T-helper 17 cell (primary cell): ENCODE data around the gene SNRPD2. TPM values are rescaled to one million over a fixed set of nuclear protein-coding genes. Genes with fewer than 3 reads are reported as not detected.
"Not testable (repeated sequence)": the region's sequence is repeated elsewhere in the genome, so short reads cannot be mapped to it uniquely, and the experiment has no call there.

Experiments used
- ATAC-seq: fragments of 150-1000 bp; cut with Tn5 transposase; 2 replicates; pipeline ENCODE4 v1.10.0; 2021; ENCODE audit warnings: mild to moderate bottlenecking, moderate library complexity
- DNase-seq, 3 donors: peaks; one replicate each; pipeline versions ENCODE4 v3.0.0 to v3.0.0-alpha.2; 2020 to 2021
- H3K9me3 ChIP-seq: one replicate; pipeline ENCODE4 v1.7.0; 2013; ENCODE audit warnings: low read length, mild to moderate bottlenecking; ENCODE audit not compliant: control insufficient read depth, poor library complexity, severe bottlenecking
- H3K27ac Mint-ChIP-seq: one replicate; pipeline ENCODE4 v1.8.0; 2022; ENCODE audit warnings: mild to moderate bottlenecking, moderate library complexity, mixed read lengths
- H3K27me3 Mint-ChIP-seq: one replicate; pipeline ENCODE4 v1.8.0; 2022; ENCODE audit warnings: mixed read lengths
- H3K36me3 Mint-ChIP-seq: one replicate; pipeline ENCODE4 v1.8.0; 2022; ENCODE audit warnings: low read depth, mixed read lengths
- H3K4me1 Mint-ChIP-seq: one replicate; pipeline ENCODE4 v1.8.0; 2022; ENCODE audit warnings: mild to moderate bottlenecking, mixed read lengths
- H3K4me3 Mint-ChIP-seq: one replicate; pipeline ENCODE4 v1.8.0; 2022; ENCODE audit warnings: mild to moderate bottlenecking, moderate library complexity, mixed read lengths
- total RNA-seq, 4 donors: library from RNA in 2 of 4; stranded (reverse) in 2 of 4; gene quantifications; one replicate each; pipeline ENCODE4 v1.2.3 and lab custom pipeline; 2022 to 2026

The SNRPD2 gene
- total RNA-seq, 2 donors from 2014 or later: 333 to 339 TPM

- Mint-ChIP-seq H3K4me1 (peaks cover 30% of the 10 kb centered on the region), H3K4me3 (no peak overlapping the region), H3K27ac (no peak overlapping the region), H3K27me3 (no peaks in the 10 kb centered on the region), H3K36me3 (peaks cover 2% of the 10 kb centered on the region)
- H3K9me3 ChIP-seq: no peaks in the 10 kb centered on the region
- DNase-seq: no peak
- ATAC-seq: no peak
Measured at GRCh38 chr19:45715139-45715538, 23.4 kb upstream of the SNRPD2 start.

DNA sequence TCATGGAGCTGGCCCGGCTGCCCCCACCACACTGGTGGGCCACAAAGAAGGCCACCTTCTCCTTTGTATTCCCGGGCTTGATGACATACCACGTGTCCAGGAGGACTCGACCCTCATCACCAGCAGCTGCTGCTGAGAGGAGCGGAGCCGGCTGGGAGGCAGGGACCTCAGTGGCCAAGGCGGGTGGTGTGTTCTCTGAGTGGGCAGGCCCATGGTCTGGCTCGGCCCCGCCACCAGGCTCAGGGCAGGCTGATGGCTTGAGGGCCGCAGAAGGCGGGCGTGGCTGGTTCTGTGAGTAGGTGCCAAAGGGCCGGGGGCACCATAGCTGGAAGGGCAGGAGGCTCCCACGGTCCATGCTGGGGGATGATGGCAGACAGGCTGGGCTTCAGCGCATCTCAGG lies 21.4 kb upstream of the SNRPD2 start:
- peaks cover 2% of the 10 kb centered on the region for H3K36me3 Mint-ChIP-seq

GRCh38 chr19:45712699-45713067 lies 20.9 kb upstream of the SNRPD2 start:
- H3K27ac Mint-ChIP-seq: no peak overlapping the region
- DNase-seq (no peak), ATAC-seq (no peak)
- H3K4me1 Mint-ChIP-seq: peaks cover 26% of the 10 kb centered on the region
- no peaks in the 10 kb centered on the region for H3K27me3 Mint-ChIP-seq
- H3K4me3 Mint-ChIP-seq: no peak overlapping the region
- H3K9me3 ChIP-seq: no peaks in the 10 kb centered on the region
- H3K36me3 Mint-ChIP-seq: peaks cover 2% of the 10 kb centered on the region

More for the DNA sequence above, 21.4 kb upstream of the SNRPD2 start:
- peaks cover 26% of the 10 kb centered on the region for H3K4me1 Mint-ChIP-seq
- ATAC-seq (no peak), DNase-seq (no peak)
- H3K9me3 ChIP-seq: no peaks in the 10 kb centered on the region
- H3K4me3 Mint-ChIP-seq: no peak overlapping the region
- no peak overlapping the region for H3K27ac Mint-ChIP-seq
- no peaks in the 10 kb centered on the region for H3K27me3 Mint-ChIP-seq

GRCh38 chr19:45711851-45712698 lies 20.3 kb upstream of the SNRPD2 start:
- no peak overlapping the region for H3K27ac Mint-ChIP-seq

GRCh38 chr19:45710356-45711130 lies 18.8 kb upstream of the SNRPD2 start:
- Mint-ChIP-seq H3K4me3 (no peak overlapping the region), H3K4me1 (peaks cover 7% of the 10 kb centered on the region), H3K27ac (peak overlapping the region; percentile 11), H3K27me3 (no peaks in the 10 kb centered on the region), H3K36me3 (peaks cover 2% of the 10 kb centered on the region)
- H3K9me3 ChIP-seq: no peaks in the 10 kb centered on the region
- DNase-seq (no peak), ATAC-seq (no peak)

More at GRCh38 chr19:45711851-45712698, 20.3 kb upstream of the SNRPD2 start:
- ATAC-seq (no peak), DNase-seq (no peak)
- peaks cover 2% of the 10 kb centered on the region for H3K36me3 Mint-ChIP-seq
- no peaks in the 10 kb centered on the region for H3K9me3 ChIP-seq
- peaks cover 21% of the 10 kb centered on the region for H3K4me1 Mint-ChIP-seq
- no peak overlapping the region for H3K4me3 Mint-ChIP-seq
- H3K27me3 Mint-ChIP-seq: no peaks in the 10 kb centered on the region

GRCh38 chr19:45705710-45706415 lies 14.1 kb upstream of the SNRPD2 start:
- Mint-ChIP-seq H3K4me1 (peaks cover 7% of the 10 kb centered on the region), H3K4me3 (no peak overlapping the region), H3K27ac (no peak overlapping the region), H3K36me3 (peaks cover 9% of the 10 kb centered on the region), H3K27me3 (no peaks in the 10 kb centered on the region)
- H3K9me3 ChIP-seq: no peaks in the 10 kb centered on the region
- ATAC-seq: no peak
- DNase-seq: no peak

DNA sequence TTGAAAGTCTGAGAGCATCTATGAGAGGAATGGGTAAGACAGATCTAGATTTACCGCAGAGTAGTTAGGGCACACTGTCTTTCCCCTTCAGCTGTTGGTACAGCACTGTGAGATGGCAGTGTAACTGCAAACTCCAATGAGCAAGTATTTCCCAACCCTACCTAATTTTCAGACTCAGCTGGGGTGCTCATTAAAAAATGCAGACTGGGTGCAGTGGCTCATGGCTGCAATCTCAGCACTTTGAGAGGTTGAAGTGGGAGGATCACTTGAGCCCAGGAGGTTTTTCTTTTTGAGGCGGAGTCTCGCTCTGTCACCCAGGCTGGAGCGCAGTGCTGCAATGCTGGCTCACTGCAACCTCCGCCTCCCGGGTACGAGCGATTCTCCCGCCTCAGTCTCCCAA lies 13.4 kb upstream of the SNRPD2 start:
- Mint-ChIP-seq H3K4me1 (peaks cover 2% of the 10 kb centered on the region), H3K36me3 (peaks cover 7% of the 10 kb centered on the region), H3K27me3 (no peaks in the 10 kb centered on the region), H3K4me3 (no peak overlapping the region), H3K27ac (no peak overlapping the region)
- H3K9me3 ChIP-seq: no peaks in the 10 kb centered on the region
- no peak for ATAC-seq
- no peak for DNase-seq

DNA sequence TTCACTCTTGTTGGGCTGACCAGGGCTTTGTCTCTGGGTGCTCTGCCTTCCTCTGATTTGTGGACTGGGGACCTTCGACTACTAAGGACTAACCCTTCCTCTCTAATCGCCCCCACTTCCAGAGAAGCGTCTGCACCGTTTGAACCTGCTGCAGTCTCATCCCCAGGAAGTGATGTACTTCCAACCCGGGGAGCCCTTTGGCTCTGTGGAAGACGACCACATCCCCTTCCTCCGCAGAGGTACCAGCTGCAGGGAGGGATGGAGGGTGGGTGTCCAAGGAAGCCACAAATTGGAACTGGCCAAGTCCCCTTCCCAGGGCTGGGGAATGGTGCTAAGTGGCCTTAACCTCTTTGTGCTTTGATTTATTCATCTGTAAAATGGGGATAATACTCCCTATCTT lies 9.9 kb upstream of the SNRPD2 start:
- no peak for ATAC-seq
- H3K4me1 Mint-ChIP-seq: peaks cover 3% of the 10 kb centered on the region
- no peak overlapping the region for H3K4me3 Mint-ChIP-seq
- H3K27ac Mint-ChIP-seq: no peak overlapping the region
- H3K27me3 Mint-ChIP-seq: no peaks in the 10 kb centered on the region
- H3K36me3 Mint-ChIP-seq: peaks cover 9% of the 10 kb centered on the region
- no peak for DNase-seq
- no peaks in the 10 kb centered on the region for H3K9me3 ChIP-seq

GRCh38 chr19:45693106-45693788 lies 1.5 kb upstream of the SNRPD2 start:
- DNase-seq (peak; percentile 51 to 65 (median 59)), ATAC-seq (no peak)
- peaks cover 8% of the 10 kb centered on the region for H3K36me3 Mint-ChIP-seq
- no peaks in the 10 kb centered on the region for H3K27me3 Mint-ChIP-seq
- H3K9me3 ChIP-seq: no peaks in the 10 kb centered on the region
- peaks cover 16% of the 10 kb centered on the region for H3K4me1 Mint-ChIP-seq
- H3K4me3 Mint-ChIP-seq: peak overlapping the region; percentile 93
- peak overlapping the region; percentile 94 for H3K27ac Mint-ChIP-seq

DNA sequence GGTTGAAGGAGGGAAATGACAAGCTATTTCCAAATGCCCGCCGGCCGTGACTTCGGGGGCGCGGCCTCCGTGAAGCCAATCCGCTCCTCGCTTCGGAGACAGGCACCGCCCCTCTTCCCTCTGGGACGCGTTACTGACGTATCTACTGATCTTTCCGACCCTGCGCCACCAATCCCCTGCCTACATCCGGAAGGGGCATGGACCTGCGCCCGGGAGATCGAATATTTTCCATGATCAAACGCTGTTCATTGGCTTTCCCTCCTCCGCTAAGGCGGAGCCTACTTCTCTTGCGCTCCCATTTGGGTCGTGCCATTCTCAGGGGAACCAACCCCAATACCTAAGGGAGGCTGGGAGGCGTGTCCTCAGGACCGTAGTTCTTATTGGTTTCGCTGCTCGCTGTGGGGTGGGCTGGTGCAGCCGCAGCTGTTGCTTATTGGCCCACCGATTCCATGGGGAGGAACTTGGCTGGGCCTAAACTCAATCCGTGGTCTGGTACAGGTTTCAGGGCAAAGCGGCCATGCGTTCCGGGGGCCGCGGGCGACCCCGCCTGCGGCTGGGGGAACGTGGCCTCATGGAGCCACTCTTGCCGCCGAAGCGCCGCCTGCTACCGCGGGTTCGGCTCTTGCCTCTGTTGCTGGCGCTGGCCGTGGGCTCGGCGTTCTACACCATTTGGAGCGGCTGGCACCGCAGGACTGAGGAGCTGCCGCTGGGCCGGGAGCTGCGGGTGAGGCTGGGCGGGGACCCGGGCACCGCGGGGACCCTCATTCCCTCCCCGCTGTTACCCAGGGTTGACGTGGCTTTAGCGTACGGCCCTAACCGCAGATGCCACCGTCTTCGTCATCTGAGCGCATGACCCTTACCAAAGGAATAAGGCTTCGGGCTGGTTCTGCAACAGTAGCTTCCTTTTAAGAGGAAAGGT lies 693 bp upstream of the SNRPD2 start, which contains the start of gene QPCTL:
QPCTL (plus strand) TSS at position 480 of the 919 bp plus-strand sequence; CDS start at position 518, 38 bp downstream.
- no peaks in the 10 kb centered on the region for H3K27me3 Mint-ChIP-seq
- peaks cover 14% of the 10 kb centered on the region for H3K4me1 Mint-ChIP-seq
- peak within 1 kb of the TSS; percentile 94 for H3K27ac Mint-ChIP-seq
- peak within 1 kb of the TSS; percentile 93 for H3K4me3 Mint-ChIP-seq
- peaks cover 6% of the 10 kb centered on the region for H3K36me3 Mint-ChIP-seq
- peak; percentile 89 to 95 (median 90) for DNase-seq
- ATAC-seq: peak; percentile 89
- H3K9me3 ChIP-seq: no peaks in the 10 kb centered on the region

DNA sequence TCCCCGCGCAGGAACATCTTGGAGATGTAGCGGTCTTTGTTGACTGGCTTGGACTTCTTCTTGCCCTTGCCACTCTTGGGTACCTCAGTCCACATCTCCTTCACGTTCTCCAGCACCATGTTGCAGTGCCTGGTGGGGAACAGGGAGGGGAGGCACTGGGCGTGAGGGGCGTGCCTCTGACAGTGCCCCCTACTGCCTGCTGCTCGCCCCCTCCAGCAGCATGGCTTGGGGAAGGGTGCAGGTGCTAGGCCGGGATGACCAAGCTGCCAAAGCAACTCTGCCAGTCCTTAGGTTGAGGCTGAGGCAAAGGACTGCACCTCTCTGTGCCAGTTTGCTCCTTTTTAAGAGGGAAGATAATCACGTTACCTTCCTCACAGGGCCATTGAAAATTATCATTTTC lies 4.2 kb downstream of the SNRPD2 start:
- ATAC-seq (no peak), DNase-seq (no peak)
- Mint-ChIP-seq H3K4me3 (no peak overlapping the region), H3K4me1 (peaks cover 11% of the 10 kb centered on the region), H3K27me3 (no peaks in the 10 kb centered on the region), H3K36me3 (peaks cover 2% of the 10 kb centered on the region), H3K27ac (no peak overlapping the region)
- no peaks in the 10 kb centered on the region for H3K9me3 ChIP-seq

GRCh38 chr19:45685045-45685444 lies 6.7 kb downstream of the SNRPD2 start:
- H3K4me1 Mint-ChIP-seq, H3K9me3 ChIP-seq, H3K36me3 Mint-ChIP-seq, DNase-seq, H3K4me3 Mint-ChIP-seq, ATAC-seq, H3K27me3 Mint-ChIP-seq: not testable (repeated sequence)
- peak overlapping the region; percentile 79 for H3K27ac Mint-ChIP-seq
